Heart left ventricle (tissue), 13 donors: ENCODE measurements around the gene AMACR.

Experiments
- CTCF ChIP-seq, 12 donors: fragments of 200-600 bp; sonication (generic) in 4 of 12; IDR thresholded peaks; one replicate each; pipeline versions ENCODE4 v1.5.0 to v1.8.0; 2018 to 2022; ENCODE audit warnings: antibody characterized with exemption in 12 of 12, mild to moderate bottlenecking in 5 of 12
- POLR2A ChIP-seq, 2 donors: fragments of 450-650 bp; IDR thresholded peaks; one replicate each; pipeline ENCODE4 v1.6.1; 2017; ENCODE audit warnings: antibody characterized with exemption in 2 of 2, mild to moderate bottlenecking in 2 of 2, moderate library complexity in 2 of 2
- donor health status: ischemic (EF 13 %, LVEDD 7.1; RV severe dilation, severe dysfunction).
- donor health status: DM: no; HTN: yes; CAD: no.
- donor health status: DM: no; HTN: no; CAD: no.
- donor health status: ischemic (EF 25% LVEDD 6.9; RV normal size, moderate dysfunction).
- donor health status: ischemic (EF 25% LVEDD 5.7; RV mildly dilated, moderate dysfunction).
- donor health status: ischemic (EF 35%, LVEDD 5.7; RV mildly dilated, moderate dysfunction).
- donor health status: nonischemic (EF 11% LVEDD 7.7; RV severe dilation, severe dysfunction).
- donor health status: DM: yes; HTN: yes; CAD: no.
- donor health status: PGD.
- donor health status: ischemic (EF 29% LVEDD 5.4; RV normal size, mild dysfunction).
- donor health status: nonischemic (EF 23%, LVEDD 6.1; RV moderate dilation, normal function).

GRCh38 chr5:33958176-33958575 lies 49.7 kb downstream of the AMACR start:
- TF ChIP-seq CTCF (IDR thresholded peaks at IDR 0.05) = no peak
- no peak for TF ChIP-seq POLR2A (IDR thresholded peaks at IDR 0.05)
